Loucy (cell line): ENCODE results near the gene EFCAB8.

Source experiments
- H2AFZ ChIP-seq: fragments of 200-600 bp; sonication (generic); 2 replicates; pipeline ENCODE4 v1.6.0; 2016; ENCODE audit warnings: antibody characterized with exemption, mild to moderate bottlenecking, low read length, moderate library complexity
- H3F3A ChIP-seq: fragments of 200-600 bp; 2 replicates; pipeline ENCODE4 v1.6.0; 2016; ENCODE audit warnings: antibody characterized with exemption, low read depth, mild to moderate bottlenecking
- H3K27me3 ChIP-seq: fragments of 200-600 bp; sonication (generic); 2 replicates; pipeline ENCODE4 v1.6.1; 2014; ENCODE audit warnings: low read length, mild to moderate bottlenecking; ENCODE audit not compliant: insufficient read depth, poor library complexity, severe bottlenecking
- H3K36me3 ChIP-seq: fragments of 200-600 bp; sonication (generic); 2 replicates; pipeline ENCODE4 v1.6.1; 2016; ENCODE audit warnings: low read length; ENCODE audit not compliant: insufficient read depth
- H3K4me1 ChIP-seq: fragments of 200-600 bp; sonication (generic); 2 replicates; pipeline ENCODE4 v1.5.1; 2014; ENCODE audit warnings: low read length, mild to moderate bottlenecking; ENCODE audit not compliant: insufficient read depth, poor library complexity, severe bottlenecking
- H3K4me2 ChIP-seq: fragments of 200-600 bp; sonication (generic); 2 replicates; pipeline ENCODE4 v1.6.0; 2014; ENCODE audit warnings: antibody characterized with exemption, low read length, low read depth, mild to moderate bottlenecking; ENCODE audit not compliant: poor library complexity, severe bottlenecking
- H3K4me3 ChIP-seq: fragments of 200-600 bp; sonication (generic); 2 replicates; pipeline ENCODE4 v1.5.1; 2014; ENCODE audit warnings: low read length, mild to moderate bottlenecking, mixed read lengths; ENCODE audit not compliant: poor library complexity, severe bottlenecking
- H3K79me2 ChIP-seq: fragments of 200-600 bp; sonication (generic); 2 replicates; pipeline ENCODE4 v1.6.1; 2014; ENCODE audit warnings: low read length; ENCODE audit not compliant: insufficient read depth
- H3K9ac ChIP-seq: fragments of 200-600 bp; sonication (generic); 2 replicates; pipeline ENCODE4 v1.6.0; 2014; ENCODE audit warnings: mild to moderate bottlenecking, low read depth, low read length, moderate library complexity; ENCODE audit not compliant: poor library complexity, severe bottlenecking
- H3K9me2 ChIP-seq: fragments of 200-600 bp; sonication (generic); replicated peaks from 2 replicates; pipeline ENCODE4 v1.6.1; 2016; ENCODE audit warnings: low read depth, low read length, mixed read lengths
- H3K9me3 ChIP-seq: fragments of 200-600 bp; sonication (generic); 2 replicates; pipeline ENCODE4 v1.6.1; 2014; ENCODE audit warnings: mild to moderate bottlenecking, antibody characterized with exemption, low read length, low read depth; ENCODE audit not compliant: insufficient read depth
- H4K20me1 ChIP-seq: fragments of 200-600 bp; sonication (generic); 2 replicates; pipeline ENCODE4 v1.6.0; 2014; ENCODE audit warnings: antibody characterized with exemption, low read length, mild to moderate bottlenecking; ENCODE audit not compliant: insufficient read depth, poor library complexity, severe bottlenecking
- EZH2phosphoT487 ChIP-seq: fragments of 200-600 bp; IDR thresholded peaks from 2 replicates; pipeline ENCODE4 v1.6.1; 2018; ENCODE audit warnings: antibody characterized with exemption, mild to moderate bottlenecking, moderate library complexity, borderline replicate concordance
- TF ChIP-seq, protein P1 (sequence below): fragments of 200-600 bp; sonication (generic); conservative IDR thresholded peaks from 2 replicates; pipeline ENCODE4 v1.5.1; 2014; ENCODE audit warnings: mild to moderate bottlenecking, antibody characterized with exemption, low read length

EFCAB8 gene

GRCh38 chr20:32988008-32988407 lies 129.3 kb downstream of the EFCAB8 start:
- no peaks in the 10 kb centered on the region for H3K27me3 ChIP-seq
- H3K4me3 ChIP-seq, result no peak overlapping the region
- no peak overlapping the region for H3K4me2 ChIP-seq
- H3K36me3 ChIP-seq, result no peaks in the 10 kb centered on the region
- no peaks in the 10 kb centered on the region for H3K9me3 ChIP-seq
- H3K9me2 ChIP-seq, result no peaks in the 10 kb centered on the region
- no peak overlapping the region for H3K9ac ChIP-seq
- H2AFZ ChIP-seq, result no peak overlapping the region
- no peaks in the 10 kb centered on the region for H4K20me1 ChIP-seq
- TF ChIP-seq EZH2phosphoT487, result no peak
- TF ChIP-seq, protein P1, sequence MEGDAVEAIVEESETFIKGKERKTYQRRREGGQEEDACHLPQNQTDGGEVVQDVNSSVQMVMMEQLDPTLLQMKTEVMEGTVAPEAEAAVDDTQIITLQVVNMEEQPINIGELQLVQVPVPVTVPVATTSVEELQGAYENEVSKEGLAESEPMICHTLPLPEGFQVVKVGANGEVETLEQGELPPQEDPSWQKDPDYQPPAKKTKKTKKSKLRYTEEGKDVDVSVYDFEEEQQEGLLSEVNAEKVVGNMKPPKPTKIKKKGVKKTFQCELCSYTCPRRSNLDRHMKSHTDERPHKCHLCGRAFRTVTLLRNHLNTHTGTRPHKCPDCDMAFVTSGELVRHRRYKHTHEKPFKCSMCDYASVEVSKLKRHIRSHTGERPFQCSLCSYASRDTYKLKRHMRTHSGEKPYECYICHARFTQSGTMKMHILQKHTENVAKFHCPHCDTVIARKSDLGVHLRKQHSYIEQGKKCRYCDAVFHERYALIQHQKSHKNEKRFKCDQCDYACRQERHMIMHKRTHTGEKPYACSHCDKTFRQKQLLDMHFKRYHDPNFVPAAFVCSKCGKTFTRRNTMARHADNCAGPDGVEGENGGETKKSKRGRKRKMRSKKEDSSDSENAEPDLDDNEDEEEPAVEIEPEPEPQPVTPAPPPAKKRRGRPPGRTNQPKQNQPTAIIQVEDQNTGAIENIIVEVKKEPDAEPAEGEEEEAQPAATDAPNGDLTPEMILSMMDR, result no peak
- no peaks in the 10 kb centered on the region for H3F3A ChIP-seq
- H3K4me1 ChIP-seq, result peaks cover 24% of the 10 kb centered on the region
- no peaks in the 10 kb centered on the region for H3K79me2 ChIP-seq

DNA sequence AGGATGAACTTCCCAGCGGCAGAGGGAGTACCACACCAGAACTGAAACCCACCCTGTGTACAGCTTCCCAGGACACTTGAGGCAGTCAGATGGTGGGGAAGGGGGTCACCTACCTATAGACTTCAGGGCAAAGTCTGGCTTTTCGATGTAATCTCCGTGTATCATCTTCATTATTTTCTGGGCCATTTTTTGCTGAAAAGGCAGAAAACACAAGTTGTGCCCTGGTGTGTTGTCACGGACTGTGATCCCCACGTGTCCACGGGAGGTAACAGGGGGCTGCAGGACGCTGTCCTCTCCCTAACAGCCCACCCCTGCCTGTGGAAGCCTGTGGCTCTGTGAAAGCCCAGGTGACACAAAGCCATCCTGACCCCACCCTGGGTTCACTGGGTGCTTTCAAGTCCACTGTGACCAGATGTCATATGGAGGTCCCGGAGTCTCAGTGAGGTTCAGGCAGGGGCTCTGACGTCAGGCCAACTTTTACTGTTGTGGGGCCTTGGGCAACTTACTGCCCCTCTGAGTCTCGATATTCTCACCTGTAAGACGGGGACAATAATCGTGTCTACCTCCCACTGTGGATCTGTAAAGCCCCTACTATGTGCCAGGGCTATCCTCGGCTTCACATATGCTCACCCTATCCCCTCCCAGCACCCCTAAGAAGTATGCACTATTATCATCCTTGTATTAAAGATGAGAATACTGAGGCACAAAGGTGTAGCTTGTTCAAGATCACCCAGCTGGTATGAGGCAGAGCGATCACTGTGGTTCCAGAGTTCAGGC lies 131.0 kb downstream of the EFCAB8 start:
- H3K4me1 ChIP-seq, result peaks cover 24% of the 10 kb centered on the region
- H3K9me3 ChIP-seq, result no peaks in the 10 kb centered on the region
- no peak overlapping the region for H3K4me3 ChIP-seq
- no peak overlapping the region for H2AFZ ChIP-seq
- no peaks in the 10 kb centered on the region for H3K36me3 ChIP-seq
- H3K79me2 ChIP-seq, result no peaks in the 10 kb centered on the region
- no peak overlapping the region for H3K4me2 ChIP-seq
- TF ChIP-seq EZH2phosphoT487, result no peak
- TF ChIP-seq, protein P1, result no peak
- H3F3A ChIP-seq, result no peaks in the 10 kb centered on the region
- H4K20me1 ChIP-seq, result no peaks in the 10 kb centered on the region
- H3K9ac ChIP-seq, result no peak overlapping the region
- H3K27me3 ChIP-seq, result no peaks in the 10 kb centered on the region
- H3K9me2 ChIP-seq, result no peaks in the 10 kb centered on the region

GRCh38 chr20:32990426-32990825 lies 131.7 kb downstream of the EFCAB8 start:
- Histone ChIP-seq H3K4me2 (peak overlapping the region; percentile 45), H3K4me1 (peaks cover 24% of the 10 kb centered on the region), H4K20me1 (no peaks in the 10 kb centered on the region), H3K27me3 (no peaks in the 10 kb centered on the region), H3F3A (no peaks in the 10 kb centered on the region), H3K9ac (no peak overlapping the region), H3K36me3 (no peaks in the 10 kb centered on the region), H3K4me3 (no peak overlapping the region), H3K9me2 (no peaks in the 10 kb centered on the region), H3K79me2 (no peaks in the 10 kb centered on the region), H2AFZ (no peak overlapping the region), H3K9me3 (peaks cover 6% of the 10 kb centered on the region; the same call in 1 of the 2 replicates)
- TF ChIP-seq EZH2phosphoT487, result no peak
- TF ChIP-seq, protein P1, result no peak
